Activated effector memory CD4-positive, alpha-beta T cell treated with anti-CD3 and anti-CD28 coated beads, Interleukin-2, amount 50 U/mL, for 16 hours (primary cell): ENCODE data around the gene SRGAP2.
"Not testable (repeated sequence)": the region's sequence is repeated elsewhere in the genome, so short reads cannot be mapped to it uniquely, and the experiment has no call there.

Source experiments
- DNase-seq: peaks from one replicate; pipeline ENCODE4 v3.0.0-alpha.2; 2020

SRGAP2 gene

DNA sequence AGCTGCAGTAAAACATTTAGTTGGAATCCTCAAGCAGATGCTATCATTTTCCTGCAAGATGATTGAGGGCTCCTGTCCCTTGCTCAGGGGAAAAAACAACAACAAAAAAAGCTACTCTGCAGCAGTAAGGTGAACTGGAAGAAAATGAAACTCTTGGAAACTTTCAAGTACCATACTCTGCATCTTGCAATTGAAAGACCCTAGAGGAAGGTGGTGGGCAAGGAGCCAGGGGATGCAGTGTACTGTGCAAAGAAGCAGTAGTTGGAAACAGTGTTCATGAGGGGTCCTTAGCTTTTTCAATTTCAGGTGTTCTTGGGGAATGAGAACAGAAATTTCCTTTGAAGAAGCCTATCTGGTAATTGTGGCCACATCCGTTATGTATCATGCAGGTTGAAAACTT, 7.5 kb downstream of the SRGAP2 start:
- not testable (repeated sequence) for DNase-seq

DNA sequence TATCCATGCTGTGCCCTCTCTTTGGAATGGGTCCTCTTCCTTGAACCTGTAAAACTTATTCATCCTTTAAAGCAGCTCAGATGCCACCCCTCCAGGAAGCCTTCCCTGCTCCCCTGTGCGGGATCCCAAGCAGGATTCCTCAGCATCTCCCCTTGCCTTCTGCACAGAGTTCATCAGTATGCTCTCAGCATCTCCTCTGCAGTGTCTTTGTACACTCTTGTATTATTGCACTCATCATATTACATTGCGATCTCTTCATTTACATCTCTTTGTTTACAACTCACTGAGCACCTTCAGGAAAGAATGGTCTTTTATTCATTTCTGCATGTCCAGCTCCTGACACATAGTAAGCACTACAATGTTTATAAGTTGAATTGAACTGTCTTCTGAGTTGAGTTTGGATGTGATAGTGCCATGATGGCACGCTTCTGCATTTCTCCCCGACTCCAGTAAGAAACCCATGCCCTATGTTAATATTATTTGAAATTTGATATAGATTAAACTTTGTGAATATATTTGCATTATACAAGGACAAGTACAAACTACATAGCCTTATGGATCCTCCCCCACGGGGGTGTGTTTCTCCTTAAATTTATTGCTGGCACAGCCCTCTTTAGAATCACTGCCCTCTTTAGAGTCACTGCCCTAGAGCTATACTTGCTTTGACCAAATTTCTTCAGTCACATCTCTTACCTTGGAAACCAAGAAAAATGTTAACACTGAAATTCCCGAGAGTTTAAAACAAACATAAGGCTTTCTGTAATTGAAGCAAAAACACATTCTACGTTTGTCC, 12.5 kb downstream of the SRGAP2 start:
- DNase-seq = not testable (repeated sequence)

DNA sequence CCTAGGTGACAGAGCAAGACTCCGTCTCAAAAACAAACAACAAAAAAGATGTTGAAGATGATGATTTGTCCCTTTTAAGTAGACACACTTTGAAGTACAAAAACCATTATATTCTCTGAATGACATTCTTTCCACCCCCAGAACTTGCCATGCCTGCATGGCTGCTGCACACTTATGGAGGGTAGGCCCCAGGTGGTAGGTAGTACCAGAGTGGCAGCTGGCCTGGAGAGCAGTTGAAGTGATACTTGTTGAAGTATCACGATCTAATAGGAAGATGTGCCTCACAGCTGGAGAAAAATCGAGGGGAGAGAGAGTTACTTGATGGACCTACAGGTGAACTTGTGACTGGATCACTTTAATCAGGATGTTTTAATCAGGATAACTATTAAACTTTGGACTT, 14.9 kb downstream of the SRGAP2 start:
- DNase-seq = not testable (repeated sequence)

DNA sequence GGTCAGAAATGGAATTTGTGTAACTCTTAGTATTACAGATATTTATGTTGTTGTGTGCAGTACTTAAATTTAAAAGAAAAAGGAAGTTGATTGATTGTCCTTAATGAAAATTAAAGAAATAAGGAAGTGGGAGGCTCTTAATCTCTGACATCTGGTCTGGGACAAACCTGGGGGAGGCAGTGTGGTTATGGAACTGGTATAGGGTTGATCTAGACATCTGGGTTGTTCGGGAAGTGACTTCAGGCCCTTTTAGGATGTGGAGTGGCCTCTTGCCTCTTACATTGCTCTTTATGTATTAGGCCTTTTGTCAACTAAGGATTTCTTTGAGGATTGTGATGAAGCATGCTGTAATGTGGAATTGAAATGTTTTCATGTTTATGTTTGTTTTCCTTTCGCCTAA, 15.4 kb downstream of the SRGAP2 start:
- DNase-seq = not testable (repeated sequence)

DNA sequence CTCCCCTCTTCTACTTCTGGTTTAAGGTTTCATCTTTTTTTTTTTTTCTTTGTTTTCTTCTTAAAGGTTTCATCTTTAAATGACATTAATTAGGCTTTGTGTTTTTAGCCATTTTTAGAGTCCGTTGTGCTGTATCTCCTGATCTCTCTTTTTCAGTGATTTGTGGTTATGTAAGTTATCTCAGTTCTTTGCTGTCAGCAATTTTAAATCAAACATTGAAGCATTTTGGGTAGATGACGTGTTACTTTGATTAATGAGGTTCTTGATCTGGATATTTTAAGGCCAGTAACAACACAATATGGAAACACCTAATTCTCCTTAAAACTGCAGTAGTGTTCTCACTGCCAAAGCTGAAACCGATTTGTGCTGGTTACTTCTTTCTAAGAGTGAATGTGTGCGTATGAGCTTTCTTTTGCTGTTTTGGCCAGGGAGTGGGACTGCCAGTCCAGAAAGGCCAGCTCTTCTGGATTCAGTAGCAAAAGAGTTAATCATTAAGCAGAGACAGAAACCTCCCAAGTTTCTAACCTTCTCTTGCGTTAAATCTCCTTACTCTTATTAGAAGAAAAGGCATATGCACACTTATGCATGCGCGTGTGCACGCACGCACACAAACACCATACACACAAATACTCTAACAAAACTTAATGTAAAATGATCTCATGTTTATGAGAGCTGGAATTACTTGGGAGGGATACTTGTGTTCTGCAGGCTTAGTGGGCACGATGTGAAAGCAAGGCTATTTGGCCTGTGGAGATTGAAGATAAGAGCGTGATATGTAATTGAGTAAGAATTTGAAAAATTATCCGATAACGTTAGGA, 16.4 kb downstream of the SRGAP2 start:
- DNase-seq = not testable (repeated sequence)

DNA sequence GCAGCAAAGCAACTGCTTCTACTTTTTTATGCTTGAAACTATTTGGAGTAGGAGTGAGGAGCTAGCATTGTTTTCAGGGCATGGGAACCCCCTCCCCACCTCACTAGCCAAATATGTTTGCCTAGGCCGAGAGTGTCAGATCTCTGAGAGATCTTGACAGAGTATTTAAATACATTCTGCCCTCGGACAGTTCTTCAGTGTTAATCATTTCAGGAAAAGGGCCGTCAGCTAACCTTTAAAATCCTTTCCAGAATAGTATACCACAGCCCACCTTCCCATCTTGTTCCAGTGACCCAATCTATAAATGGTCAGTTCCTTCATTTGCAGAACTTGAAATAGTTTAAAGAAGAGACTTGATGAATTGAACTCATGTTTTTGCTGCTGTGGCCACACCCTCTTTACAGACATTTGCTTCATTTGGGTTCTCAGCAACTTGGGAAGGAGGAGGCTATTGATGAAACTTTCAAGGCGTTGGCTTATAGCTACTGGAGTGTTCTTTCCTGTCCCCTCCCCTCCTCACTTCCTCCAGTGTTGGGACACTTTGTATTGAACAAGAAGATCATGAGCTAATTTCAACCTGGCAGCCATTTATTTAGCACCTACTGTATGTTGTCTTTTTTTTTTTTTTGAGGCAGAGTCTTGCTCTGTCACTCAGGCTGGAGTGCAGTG, 17.1 kb downstream of the SRGAP2 start:
- not testable (repeated sequence) for DNase-seq

DNA sequence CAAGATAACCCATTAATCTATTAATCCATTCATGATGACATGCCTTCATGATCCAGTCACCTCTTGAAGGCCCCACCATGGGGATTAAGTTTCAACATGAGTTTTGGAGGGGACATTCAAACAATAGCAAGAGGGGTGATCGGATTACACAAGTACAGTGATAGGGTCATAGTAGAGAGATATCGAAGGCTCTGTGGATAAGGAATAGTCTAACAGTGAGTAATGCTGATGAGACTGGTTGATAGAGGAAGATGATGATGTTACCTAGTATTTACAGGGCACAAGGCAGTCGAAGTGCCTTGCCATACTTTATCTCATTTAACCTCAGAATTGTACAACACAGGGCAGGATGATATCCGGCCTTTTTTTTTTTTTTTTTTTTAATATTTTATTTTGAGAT, 18.2 kb downstream of the SRGAP2 start:
- not testable (repeated sequence) for DNase-seq

DNA sequence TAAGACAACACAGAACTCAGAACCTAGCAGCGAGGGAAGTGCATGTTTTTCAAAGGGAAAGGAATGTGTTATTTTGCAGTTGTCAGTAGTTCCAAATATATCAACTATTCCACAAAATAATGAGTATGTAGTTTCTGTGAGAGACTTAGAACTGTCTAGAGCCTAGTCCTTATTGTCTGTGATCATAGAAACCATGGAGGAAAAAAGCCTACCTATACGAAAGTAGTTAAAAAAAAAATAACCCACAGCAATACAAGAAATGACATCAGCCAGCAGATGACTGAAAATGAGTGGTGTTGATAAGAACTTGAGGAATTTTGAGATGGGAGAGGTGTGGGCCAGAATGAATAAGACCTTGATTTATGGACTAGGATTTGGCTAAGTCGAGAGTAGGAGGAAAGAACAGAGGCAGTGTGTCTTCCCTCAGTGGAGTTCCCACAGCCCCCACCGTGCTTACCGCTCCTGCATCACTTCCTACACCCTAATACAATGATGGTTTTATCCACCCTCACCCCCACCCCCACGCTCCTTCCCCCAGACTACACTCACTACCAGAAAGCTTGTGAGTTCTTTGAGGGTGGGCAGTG, 20.9 kb downstream of the SRGAP2 start:
- not testable (repeated sequence) for DNase-seq

DNA sequence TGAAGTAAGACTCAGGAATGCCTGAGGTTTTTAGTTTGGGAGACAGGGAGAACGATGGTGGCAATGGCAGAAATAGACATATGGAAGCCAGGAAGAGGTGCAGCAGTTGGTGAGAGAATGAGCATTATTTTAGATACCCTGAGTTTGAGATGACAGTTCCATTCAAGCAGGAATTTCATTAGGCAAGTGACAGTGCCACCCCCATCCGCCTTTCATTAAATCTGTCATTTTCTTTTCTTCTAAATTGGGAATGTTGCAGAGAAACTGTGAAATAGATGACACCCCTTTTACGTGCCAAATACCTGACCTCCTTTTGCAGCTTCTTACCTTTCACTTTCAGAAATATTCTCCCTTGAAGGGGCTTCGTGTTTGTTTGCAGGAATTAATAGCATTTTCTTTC, 22.0 kb downstream of the SRGAP2 start:
- DNase-seq = not testable (repeated sequence)

DNA sequence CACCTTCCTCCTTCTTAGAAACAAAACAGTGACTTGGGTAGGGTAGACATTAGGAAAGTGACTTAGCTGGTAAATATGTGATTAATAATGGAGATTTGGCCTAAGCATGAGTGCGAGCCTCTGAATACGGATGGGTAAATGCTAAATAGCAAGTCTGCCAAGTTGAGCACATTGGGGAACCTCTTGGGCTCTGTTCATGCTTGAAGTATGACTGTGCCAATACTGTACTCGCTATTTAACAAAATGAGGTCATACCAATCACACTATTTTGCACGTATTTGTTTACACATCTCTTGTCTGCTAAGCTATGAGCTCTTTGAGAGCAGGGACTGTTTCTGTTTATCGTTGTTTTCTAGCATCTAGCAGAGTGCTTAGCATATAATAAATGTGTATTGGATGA, 23.5 kb downstream of the SRGAP2 start:
- DNase-seq = not testable (repeated sequence)

DNA sequence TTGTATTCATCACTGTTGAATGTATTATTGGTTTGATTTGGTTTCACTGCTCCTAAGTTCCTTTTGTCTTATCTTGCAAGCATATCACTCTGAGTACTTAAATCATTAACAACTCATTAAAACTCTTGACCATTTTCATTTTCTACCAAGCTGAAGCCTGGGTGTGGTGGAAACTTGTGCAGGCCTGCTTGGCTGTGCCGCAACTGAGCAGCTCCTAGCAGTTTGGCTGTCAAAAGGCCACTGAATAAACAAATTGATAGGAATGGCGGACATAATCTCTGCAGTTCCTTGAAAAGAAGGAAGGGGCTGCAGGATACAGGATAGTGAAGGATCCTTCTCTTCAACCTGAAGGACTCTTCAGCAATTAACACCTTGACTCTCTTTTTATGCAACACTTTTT, 25.9 kb downstream of the SRGAP2 start:
- not testable (repeated sequence) for DNase-seq

DNA sequence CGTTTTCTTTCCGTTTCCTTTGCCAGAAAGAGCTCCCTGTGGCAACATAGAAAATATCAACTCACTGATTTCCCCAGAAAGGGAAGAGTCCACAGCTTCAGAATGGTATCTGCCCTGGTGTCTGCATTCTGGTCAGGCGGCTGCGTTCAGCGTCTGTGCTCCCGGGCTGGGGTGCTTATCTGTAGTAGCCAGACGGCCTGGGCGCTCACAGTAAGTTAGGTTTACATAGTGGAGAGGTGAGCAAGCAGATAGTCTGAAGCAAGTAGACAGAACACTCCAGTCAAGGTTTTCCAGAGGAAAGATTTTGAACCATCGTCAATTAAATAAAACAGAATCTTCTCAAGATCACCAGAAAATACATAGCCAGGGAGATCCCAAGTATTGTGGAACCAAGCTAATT, 28.6 kb downstream of the SRGAP2 start:
- not testable (repeated sequence) for DNase-seq

DNA sequence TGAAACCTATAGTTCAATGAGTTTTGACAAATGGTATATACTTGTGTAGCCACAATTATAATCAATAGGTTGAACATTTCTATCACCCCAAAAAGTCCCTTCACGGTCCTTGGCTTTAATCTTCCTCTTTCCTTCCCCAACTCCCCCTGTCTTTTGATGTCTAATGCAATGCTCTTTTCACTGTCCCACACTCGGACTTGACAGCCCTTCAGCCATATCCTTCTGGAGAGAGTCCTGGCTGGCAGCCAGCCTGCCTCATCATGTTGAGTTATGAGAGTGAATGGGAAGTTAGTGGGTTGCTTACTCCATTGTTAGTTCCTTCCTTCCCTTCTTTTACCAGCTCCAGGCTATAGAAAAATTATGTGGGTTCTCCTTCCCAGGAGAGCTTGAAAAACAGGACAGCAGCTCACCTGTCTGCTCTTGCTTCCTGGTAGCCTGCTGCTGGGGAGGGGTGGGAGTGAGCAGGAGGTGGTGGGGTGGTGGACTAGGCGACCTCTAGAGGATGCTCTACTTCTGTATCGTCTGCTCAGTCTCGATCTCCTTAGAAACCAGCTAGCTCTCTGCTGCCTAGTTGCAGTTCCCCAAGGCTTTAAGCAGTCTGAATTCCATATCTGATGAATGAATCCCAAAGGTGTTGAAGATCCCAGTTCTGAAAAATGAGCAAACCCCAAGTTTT, 29.8 kb downstream of the SRGAP2 start:
- not testable (repeated sequence) for DNase-seq

DNA sequence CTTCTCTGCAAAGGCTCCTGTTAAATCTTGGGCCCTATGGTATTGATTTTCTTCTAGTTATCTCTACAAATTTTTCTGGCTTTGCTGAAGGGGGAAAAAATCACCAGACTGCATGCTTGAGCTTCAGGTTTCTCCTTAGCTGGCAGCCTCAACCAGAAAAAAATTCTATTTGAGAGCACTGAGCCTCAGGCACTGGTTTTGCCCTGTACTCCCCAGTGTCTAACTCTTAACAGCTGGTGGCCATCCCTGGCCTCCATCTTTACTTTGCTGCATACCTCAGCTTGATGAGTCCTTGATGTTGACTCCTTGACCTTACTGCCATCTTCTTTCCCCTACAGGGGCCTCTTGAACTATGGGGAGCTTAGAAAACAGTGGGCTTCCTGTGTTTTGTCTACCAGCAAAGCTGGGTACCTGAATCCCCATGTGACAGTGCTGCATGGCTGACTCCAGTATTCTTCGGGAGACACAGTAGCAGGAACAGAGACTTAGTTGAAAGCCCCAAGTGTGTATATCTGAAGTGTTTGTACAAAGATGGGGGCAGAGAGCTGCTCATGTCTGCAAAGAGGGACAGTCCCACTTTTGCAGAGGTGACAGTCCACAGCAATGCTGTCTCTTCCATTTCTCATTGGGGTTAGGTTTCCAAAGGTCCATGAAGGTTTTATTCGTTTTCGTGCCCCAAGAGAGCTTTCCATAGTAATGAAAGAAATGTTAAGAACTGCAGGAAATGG, 31.0 kb downstream of the SRGAP2 start:
- DNase-seq = not testable (repeated sequence)

DNA sequence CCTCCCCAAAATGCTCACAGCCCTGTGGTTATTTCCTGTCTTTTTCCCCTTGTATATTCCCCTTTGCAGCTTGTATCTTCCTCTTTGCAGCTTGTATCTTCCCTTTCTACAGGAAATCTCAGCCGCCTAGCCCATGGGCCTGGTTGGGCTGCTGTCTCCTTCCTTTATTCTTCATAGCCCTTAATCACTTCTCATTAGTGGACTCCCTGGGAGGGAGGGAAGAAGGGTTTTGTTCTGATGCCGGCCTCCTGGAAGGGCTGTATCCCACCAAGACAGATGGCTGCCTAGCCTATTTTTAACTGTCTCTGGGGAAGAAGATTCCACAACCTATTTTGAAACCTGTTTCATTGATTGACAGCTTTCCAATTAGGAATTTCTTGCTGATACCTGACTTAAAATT, 31.8 kb downstream of the SRGAP2 start:
- not testable (repeated sequence) for DNase-seq

DNA sequence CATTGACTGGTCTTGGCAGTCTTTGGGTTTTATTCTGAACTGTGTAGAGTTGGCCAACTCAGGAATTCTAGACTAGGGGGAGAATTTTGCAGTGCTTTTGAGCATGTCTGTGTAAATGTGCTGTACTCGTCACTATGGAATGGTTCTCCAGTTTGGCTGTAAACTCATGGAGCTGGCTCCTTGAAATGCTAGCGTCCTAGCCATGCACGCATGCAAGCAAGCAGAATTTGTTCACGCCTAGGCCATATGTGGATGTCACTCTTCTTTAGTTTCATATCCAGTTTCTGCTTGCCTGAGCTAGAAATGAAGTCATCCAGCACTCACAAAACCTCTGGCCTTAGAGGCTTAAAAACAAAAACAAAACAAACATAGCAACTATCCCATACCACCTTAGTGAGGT, 36.9 kb downstream of the SRGAP2 start:
- not testable (repeated sequence) for DNase-seq

DNA sequence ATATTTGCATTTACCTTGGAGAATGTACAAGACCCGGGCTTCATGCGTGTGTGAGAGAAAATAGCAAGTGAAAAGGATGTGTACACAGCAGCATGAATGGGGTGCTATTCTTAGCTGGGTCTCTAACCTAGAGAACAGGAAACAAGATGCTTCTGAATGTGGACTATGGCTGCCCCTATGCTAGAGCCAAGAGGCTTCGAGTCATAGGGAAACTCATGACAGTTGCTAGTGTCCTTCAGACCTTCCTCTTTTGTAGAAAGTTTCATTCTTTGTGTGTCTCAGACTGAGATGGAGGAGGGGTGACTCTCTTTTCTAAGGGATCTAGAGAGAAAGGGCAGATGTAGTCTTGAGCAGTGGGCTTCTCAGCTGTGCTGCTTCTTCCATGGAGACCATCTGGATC, 40.0 kb downstream of the SRGAP2 start:
- DNase-seq = not testable (repeated sequence)

DNA sequence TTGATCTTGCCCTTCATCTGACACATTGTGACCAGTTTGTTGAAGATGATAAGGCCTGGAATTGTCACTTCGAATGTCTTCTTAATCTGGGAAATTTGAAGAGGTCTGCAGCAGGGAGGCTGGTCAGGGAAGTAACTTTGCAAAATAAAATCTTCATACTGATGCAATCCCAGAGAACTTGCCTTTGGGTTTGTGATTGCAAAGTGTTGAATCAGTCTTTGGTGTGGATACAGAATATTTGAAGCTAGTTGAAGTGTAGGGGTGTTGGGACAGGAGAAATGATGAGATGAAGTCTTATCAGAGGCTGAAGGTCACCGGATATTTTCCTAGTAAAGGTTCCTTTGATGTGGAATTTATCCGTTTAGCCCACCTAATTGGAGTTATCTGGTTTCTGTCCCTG, 42.1 kb downstream of the SRGAP2 start:
- not testable (repeated sequence) for DNase-seq

DNA sequence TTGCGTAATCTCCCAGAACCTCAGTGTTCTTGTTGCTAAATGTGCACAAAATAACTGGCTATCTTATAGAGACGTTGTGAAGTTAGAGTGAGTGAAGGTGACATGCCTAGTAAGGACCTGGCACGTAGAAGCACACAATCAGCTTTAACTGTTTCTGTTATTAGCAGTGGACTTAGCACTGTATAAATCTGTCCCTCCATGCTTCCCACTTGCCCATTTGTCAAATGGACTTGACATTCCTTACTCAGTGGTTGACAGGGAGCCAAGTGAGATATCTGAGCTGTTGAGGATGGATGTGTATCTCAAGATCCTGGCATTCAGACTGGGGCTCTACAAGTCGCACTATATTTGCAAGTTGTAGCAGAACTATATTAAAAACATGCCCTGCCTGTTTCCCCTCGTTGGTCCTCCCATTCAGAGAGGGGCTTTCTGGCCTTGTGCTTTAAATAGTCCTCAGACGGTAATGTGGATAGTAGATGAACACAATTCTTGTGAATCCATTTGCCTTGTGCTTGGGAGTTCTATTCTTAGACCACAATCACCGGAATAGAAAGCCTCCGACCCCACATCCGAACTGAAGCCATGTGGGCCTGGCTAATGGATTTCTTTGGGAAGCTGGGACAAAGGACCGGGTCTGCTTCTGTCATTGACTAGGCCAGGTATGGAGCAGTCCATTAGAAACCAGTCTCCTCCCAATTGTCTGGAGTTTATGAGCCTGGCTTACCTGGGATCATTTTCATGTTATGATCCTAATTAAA, 43.0 kb downstream of the SRGAP2 start:
- DNase-seq = not testable (repeated sequence)

DNA sequence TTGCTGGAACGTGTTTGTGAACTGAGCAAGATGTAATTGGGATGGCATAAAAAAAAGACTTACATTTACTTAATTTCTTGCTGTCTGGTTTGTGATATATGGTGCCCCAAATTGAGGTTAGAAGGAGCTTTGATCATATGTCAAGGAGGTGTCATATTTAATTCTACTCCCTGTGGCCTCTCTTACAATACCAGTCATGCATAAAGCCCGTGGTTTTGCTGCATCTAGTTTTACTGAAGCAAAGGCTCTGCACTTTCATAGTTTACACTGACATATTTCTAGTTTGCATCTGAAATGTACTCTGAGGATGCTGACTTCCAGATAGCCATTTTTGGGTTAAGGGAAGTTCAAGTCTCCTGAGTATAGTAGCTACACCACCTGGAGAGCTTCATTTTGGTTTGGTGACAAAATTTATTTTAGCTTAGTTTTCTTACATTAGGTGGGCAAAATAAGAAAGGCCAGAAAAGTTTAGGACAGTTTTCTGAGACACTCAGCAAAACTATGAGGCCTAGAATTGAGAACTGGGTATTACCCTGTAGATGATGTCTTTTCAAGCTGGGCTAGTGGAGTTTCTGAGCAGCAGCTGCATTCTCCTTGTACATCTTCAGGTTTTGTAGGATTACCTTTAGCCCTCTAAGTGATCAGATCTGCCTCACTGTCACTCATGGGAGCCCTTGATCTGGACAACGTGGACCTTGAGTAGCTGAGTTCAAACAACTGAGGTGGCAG, 47.8 kb downstream of the SRGAP2 start:
- DNase-seq = not testable (repeated sequence)
